GM12801 (cell line): ENCODE results near the gene SLC2A13.

Experiments used
- CTCF ChIP-seq: IDR thresholded peaks from one replicate; pipeline ENCODE4 v1.5.1; 2011; ENCODE audit warnings: control low read depth; ENCODE audit not compliant: insufficient read length; ENCODE audit errors: extremely low read depth

SLC2A13 gene

DNA sequence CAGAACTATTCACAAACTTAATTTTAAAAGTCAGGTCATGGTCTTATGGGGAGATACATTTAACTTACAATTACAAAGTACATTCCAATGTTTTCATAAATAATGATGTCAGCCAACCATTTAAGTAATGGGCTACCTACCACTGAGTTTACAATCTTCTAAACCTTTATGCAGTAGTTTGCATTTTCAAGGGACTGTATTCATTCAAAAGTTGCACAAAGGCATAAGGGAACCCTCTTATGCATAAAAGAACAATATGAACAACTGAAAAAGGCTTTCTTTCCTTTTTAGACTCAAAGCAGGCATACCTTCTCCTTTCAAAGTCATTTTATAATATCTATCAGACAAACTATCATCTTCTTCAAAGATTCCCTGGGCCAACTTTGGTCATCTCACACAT lies 230.2 kb downstream of the SLC2A13 start:
- TF ChIP-seq CTCF: no peak

GRCh38 chr12:39874785-39875184 lies 231.1 kb downstream of the SLC2A13 start:
- TF ChIP-seq CTCF: no peak

GRCh38 chr12:39873065-39873464 lies 232.8 kb downstream of the SLC2A13 start:
- no peak for TF ChIP-seq CTCF

DNA sequence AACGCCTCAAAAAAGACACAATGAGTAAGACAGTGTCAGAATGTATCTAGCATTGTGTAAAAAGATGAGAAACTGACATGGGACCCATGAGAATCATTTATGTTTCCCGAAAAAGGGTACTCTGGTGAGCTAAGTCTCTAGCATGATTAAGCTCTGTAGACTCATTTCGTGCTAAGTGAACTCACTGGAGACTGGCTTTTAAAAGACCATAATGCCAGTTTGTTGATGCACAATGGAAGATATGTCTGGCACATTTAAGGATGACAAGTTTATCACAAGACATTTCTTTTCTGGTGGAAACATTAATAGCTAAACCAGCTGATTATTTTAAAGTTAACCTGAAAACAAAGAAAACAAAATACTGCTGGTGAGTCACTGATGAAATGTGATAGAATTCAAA lies 233.5 kb downstream of the SLC2A13 start:
- no peak for TF ChIP-seq CTCF

- TF ChIP-seq CTCF: no peak
Measured at GRCh38 chr12:39868328-39868725, 237.6 kb downstream of the SLC2A13 start.

DNA sequence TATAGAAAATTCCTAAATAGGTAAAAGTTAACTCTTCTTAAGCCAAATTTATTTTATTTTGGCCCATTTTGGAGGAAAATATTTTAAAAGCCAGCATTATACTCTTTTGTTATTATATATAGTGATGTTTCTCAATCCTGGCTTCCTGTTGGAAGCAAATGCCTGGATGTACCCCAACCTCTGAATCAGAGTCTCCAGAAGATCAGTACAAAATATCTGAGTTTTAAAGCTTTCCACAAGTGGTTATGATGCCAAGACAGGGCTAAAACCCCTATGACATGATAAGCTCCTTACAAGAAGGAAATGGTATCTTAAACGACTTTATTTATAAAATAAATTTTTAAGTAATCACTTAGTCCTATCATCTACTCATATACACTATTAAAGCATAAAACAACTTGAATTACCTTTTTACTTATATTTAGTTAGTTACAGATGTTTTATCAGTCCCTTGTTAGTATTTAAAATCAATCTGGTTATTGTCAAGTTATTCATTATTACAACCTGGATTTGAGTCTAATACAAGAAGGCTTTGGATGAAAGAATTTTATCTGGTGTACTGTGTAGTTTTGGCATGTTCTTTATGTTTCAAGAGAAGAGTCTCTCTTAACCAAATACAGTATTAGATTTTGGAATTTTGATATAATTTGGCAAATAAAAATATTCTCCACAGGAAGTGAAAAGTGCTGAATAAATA lies 238.1 kb downstream of the SLC2A13 start:
- TF ChIP-seq CTCF: no peak

- no peak for TF ChIP-seq CTCF
Measured at GRCh38 chr12:39866135-39866534, 239.7 kb downstream of the SLC2A13 start.
